Right cardiac atrium (tissue), 5 donors: Measurements from ENCODE around the gene SH3RF2. TPM values are rescaled to one million over a fixed set of nuclear protein-coding genes. Genes with fewer than 3 reads are reported as not detected.
A peak's percentile ranks its signal among the peaks of the same experiment; 100 is the strongest.

Experiments used
- ATAC-seq, 2 donors: fragments of 200-7000 bp; cut with Tn5 transposase; one replicate each; pipeline versions ENCODE4 v1.8.0 to v1.9.1; 2020; ENCODE audit warnings: moderate library complexity in 2 of 2, mild to moderate bottlenecking in 1 of 2
- DNase-seq, 3 donors: peaks; one replicate each; pipeline ENCODE4 v3.0.0-alpha.2; 2020
- H3K27ac ChIP-seq: one replicate; pipeline ENCODE4 v1.5.1; 2013; ENCODE audit warnings: mild to moderate bottlenecking, low read length, control low read depth, moderate library complexity
- H3K27me3 ChIP-seq: one replicate; pipeline ENCODE4 v1.6.1; 2013; ENCODE audit not compliant: control insufficient read depth, insufficient read depth
- H3K4me1 ChIP-seq: one replicate; pipeline ENCODE4 v1.6.1; 2013; ENCODE audit warnings: low read length; ENCODE audit not compliant: control insufficient read depth, insufficient read depth
- H3K4me3 ChIP-seq: one replicate; pipeline ENCODE4 v1.5.1; 2013; ENCODE audit warnings: low read length, control low read depth
- H3K9me3 ChIP-seq: one replicate; pipeline ENCODE4 v1.6.1; 2013; ENCODE audit warnings: low read length; ENCODE audit not compliant: control insufficient read depth
- WGBS: extraction: QIAGEN DNeasy Blood & Tissue Kit; methylation state at CpG from one replicate; pipeline ENCODE4 v1.1.7; 2013; 5-methylcytosine and 5-hydroxymethylcytosine counted together
- intact Hi-C, 4 donors: fragments of 100-400 bp; cut with DNase I; formaldehyde crosslinking; loops; one replicate each; pipeline versions ENCODE4 v1.11.0 to v1.14.0; 2022 to 2023
- polyA plus RNA-seq: library from polyadenylated mRNA; stranded (reverse); fragments of 200-250 nt; gene quantifications from one replicate; pipeline ENCODE4 v1.2.3, GENCODE V29; 2013
- total RNA-seq, 4 donors: library from RNA; stranded (reverse); fragmentation: NEBNext Ultra II Directional; extraction: Animal tissue kit (Norgen Biotek cat#: 25700); gene quantifications; one replicate each; pipeline ENCODE4 v1.2.1, GENCODE V29; 2021
- donor health status: healthy with polysubstance abuse.
- donor health status: DM: no; HTN: yes; CAD: no.
- donor health status: DM: no; HTN: no; CAD: no.
- donor health status: DM: no; HTN: yes; CAD: no; lungs with severe emphysema.
- donor health status: DM: yes; HTN: yes; CAD: no.

Gene SH3RF2
- total and polyA plus RNA-seq, 5 donors = 84.0 to 354 (median 151) TPM

GRCh38 chr5:146026307-146027010 is 90.1 kb downstream of the SH3RF2 start:
- no peaks in the 10 kb centered on the region for H3K9me3 ChIP-seq
- H3K27me3 ChIP-seq = no peaks in the 10 kb centered on the region
- no peak for ATAC-seq
- no peak overlapping the region for H3K4me3 ChIP-seq
- no peaks in the 10 kb centered on the region for H3K4me1 ChIP-seq
- 86% methylated on average over 8 of the region's 8 CpGs for WGBS
- intact Hi-C loops = no loop called here
- no peak for DNase-seq
- no peak overlapping the region for H3K27ac ChIP-seq

- H3K4me1 ChIP-seq = no peaks in the 10 kb centered on the region
- no peak overlapping the region for H3K27ac ChIP-seq
- intact Hi-C loops = no loop called here
- DNase-seq (no peak), ATAC-seq (peak in 1 of 2 donors; percentile 50)
- no peaks in the 10 kb centered on the region for H3K9me3 ChIP-seq
- no peaks in the 10 kb centered on the region for H3K27me3 ChIP-seq
- no peak overlapping the region for H3K4me3 ChIP-seq
- 88% methylated on average over 10 of the region's 10 CpGs for WGBS
Measured at GRCh38 chr5:146027751-146028150, 91.4 kb downstream of the SH3RF2 start.

DNA sequence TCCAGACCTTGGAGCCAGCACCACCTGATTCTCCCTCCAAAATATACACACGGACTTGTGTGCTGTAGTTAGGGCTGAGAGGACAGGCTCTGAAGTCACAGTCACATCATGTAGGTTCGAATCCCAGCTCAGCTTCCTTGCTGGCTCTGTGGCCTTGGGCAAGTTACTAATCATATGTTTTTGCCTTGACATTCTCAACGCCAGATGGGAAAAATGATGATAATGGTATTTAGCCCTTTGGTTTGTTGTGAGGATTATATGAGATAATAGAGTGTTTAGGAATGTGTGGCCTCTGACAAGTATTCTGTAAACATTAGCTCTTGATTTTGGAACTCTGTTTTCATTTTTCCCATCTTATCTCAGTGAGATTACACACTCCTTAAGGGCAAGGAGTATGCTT is 96.5 kb downstream of the SH3RF2 start:
- H3K27ac ChIP-seq = no peak overlapping the region
- intact Hi-C loops = no loop called here
- ATAC-seq (no peak), DNase-seq (no peak)
- no peak overlapping the region for H3K4me3 ChIP-seq
- H3K4me1 ChIP-seq = no peaks in the 10 kb centered on the region
- no peaks in the 10 kb centered on the region for H3K27me3 ChIP-seq
- WGBS = 67% methylated on average over 3 of the region's 3 CpGs
- H3K9me3 ChIP-seq = no peaks in the 10 kb centered on the region

- intact Hi-C loops = no loop called here
- no peak overlapping the region for H3K4me3 ChIP-seq
- no peaks in the 10 kb centered on the region for H3K27me3 ChIP-seq
- WGBS = 75% methylated on average over 2 of the region's 2 CpGs
- DNase-seq (no peak), ATAC-seq (no peak)
- no peaks in the 10 kb centered on the region for H3K9me3 ChIP-seq
- no peak overlapping the region for H3K27ac ChIP-seq
- H3K4me1 ChIP-seq = no peaks in the 10 kb centered on the region
Measured at GRCh38 chr5:146034127-146034526, 97.7 kb downstream of the SH3RF2 start.

DNA sequence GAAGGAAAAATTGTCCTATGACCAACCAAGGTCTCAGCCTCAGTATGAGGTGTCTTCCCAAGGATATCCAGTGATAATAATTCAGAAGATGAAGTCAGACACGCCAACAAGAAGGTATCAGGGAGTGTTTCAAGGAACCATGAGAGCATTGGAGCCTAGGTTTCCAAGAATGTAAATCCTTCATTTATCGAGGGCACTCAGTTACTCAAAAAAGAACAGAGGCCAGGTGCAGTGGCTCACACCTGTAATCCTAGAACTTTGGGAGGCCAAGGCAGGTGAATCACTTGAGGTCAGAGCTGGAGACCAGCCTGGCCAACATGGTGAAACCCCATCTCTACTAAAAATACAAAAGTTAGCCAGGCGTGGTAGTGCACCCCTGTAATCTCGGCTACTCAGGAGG is 98.2 kb downstream of the SH3RF2 start:
- intact Hi-C loops = no loop called here
- Histone ChIP-seq H3K9me3 (no peaks in the 10 kb centered on the region), H3K27me3 (no peaks in the 10 kb centered on the region), H3K4me3 (no peak overlapping the region), H3K4me1 (no peaks in the 10 kb centered on the region), H3K27ac (no peak overlapping the region)
- DNase-seq (no peak), ATAC-seq (no peak)
- 68% methylated on average over 4 of the region's 4 CpGs for WGBS

- WGBS = 90% methylated on average over 3 of the region's 3 CpGs
- H3K27ac ChIP-seq = no peak overlapping the region
- intact Hi-C loops = no loop called here
- H3K27me3 ChIP-seq = no peaks in the 10 kb centered on the region
- no peak overlapping the region for H3K4me3 ChIP-seq
- no peak for ATAC-seq
- peaks cover 1% of the 10 kb centered on the region for H3K4me1 ChIP-seq
- H3K9me3 ChIP-seq = no peaks in the 10 kb centered on the region
- no peak for DNase-seq
Measured at GRCh38 chr5:146039420-146039819, 103.0 kb downstream of the SH3RF2 start.

DNA sequence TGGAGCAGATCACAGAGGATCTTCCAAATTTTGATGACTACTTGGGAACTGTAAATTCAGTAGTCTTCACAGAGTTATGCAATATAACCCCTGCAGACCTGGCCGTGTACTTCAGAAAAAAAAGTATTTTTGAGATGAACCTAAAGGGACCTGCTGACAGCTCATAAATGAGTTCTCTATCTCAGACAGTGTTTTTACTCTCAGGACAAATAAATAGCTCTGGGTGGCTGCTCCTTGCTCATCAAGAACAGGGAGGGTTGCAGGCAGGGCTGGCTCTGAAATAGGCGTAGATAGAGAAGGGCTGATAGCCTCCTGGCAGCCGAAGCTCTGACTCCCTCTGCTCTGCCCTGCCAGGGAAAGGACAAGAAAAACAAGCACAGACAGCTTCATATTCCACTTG is 104.1 kb downstream of the SH3RF2 start:
- peak overlapping the region; percentile 63 for H3K27ac ChIP-seq
- intact Hi-C loops = loop anchor here in 2 of 4 donors (10.0 kb wide), 1 partner anchor 206 kb away; the partner anchor contains the start of gene PRELID2 (in 2 of the 2)
- WGBS = 34% methylated on average over 3 of the region's 3 CpGs

GRCh38 chr5:146041180-146041789 is 104.9 kb downstream of the SH3RF2 start:
- 86% methylated on average over 10 of the region's 10 CpGs for WGBS
- intact Hi-C loops = loop anchor here in 2 of 4 donors (10.0 kb wide), 1 partner anchor 206 kb away; the partner anchor contains the start of gene PRELID2 (in 2 of the 2)
- Histone ChIP-seq H3K9me3 (no peaks in the 10 kb centered on the region), H3K4me3 (no peak overlapping the region), H3K27me3 (no peaks in the 10 kb centered on the region), H3K27ac (no peak overlapping the region), H3K4me1 (peaks cover 1% of the 10 kb centered on the region)
- ATAC-seq (peak; percentile 27 to 34), DNase-seq (no peak)

More for the DNA sequence above, 104.1 kb downstream of the SH3RF2 start:
- DNase-seq (peak in 1 of 3 donors; percentile 63), ATAC-seq (peak; percentile 79 to 88)
- H3K4me1 ChIP-seq = peaks cover 1% of the 10 kb centered on the region
- H3K4me3 ChIP-seq = no peak overlapping the region
- no peaks in the 10 kb centered on the region for H3K9me3 ChIP-seq
- no peaks in the 10 kb centered on the region for H3K27me3 ChIP-seq

DNA sequence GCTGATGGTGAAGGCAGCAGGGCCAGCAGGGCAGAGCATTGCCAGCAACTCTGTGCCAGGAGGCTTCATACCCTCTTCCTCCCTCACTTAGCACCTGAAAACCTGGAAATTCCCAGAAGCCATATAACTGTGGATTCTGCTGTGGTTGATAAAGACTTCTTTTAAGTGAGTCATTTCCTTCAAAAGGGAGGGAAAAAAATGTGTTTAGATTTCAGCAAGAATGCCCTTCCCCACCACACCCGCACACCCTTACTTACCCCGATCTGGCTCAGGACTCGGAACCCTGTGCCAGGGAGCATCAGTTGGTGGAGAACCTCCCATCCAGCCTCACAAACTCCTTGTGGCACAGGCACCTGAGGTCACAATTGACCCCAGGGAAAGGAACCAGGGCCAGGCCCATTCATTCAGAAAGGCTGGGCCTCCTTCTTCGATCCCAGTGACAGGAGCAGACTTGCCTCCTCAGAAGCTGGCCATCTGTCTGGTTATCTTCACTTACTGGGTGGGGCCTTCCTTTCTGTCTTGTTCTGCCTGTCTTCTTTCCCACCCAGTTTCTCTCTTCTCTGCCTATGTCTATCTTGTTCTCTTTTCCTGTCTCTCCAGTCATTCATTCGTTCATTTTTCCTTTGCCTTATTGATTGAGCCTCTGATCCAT is 106.4 kb downstream of the SH3RF2 start:
- no peaks in the 10 kb centered on the region for H3K27me3 ChIP-seq
- WGBS = 62% methylated on average over 5 of the region's 5 CpGs
- intact Hi-C loops = loop anchor here in 2 of 4 donors (10.0 kb wide), 1 partner anchor 208 kb away; the partner anchor contains the start of gene PRELID2 (in 2 of the 2)
- no peak overlapping the region for H3K27ac ChIP-seq
- H3K9me3 ChIP-seq = no peaks in the 10 kb centered on the region
- H3K4me3 ChIP-seq = no peak overlapping the region
- DNase-seq = no peak
- H3K4me1 ChIP-seq = peaks cover 1% of the 10 kb centered on the region
- peak; percentile 9 to 50 for ATAC-seq

DNA sequence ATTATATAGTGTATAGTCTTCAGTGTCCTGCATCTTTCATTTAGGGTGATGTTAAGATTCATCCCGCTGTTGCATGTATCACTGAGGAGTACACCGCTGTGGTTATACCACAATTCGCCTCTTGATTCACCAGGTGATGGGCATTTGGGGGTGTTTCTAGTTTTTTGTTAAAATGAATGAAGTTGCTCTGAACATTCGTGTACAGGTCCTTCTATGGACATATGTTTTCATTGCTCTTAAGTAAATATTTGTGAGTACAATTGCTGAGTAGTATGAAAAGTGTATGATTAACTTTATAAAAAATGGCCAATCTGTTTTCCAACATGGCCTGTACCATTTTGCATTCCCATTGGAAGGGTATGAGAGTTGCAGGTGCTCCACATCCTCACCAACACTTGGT is 107.3 kb downstream of the SH3RF2 start:
- Histone ChIP-seq H3K9me3 (no peaks in the 10 kb centered on the region), H3K4me1 (peaks cover 1% of the 10 kb centered on the region), H3K27me3 (no peaks in the 10 kb centered on the region), H3K4me3 (no peak overlapping the region), H3K27ac (no peak overlapping the region)
- no peak for DNase-seq
- intact Hi-C loops = loop anchor here in 2 of 4 donors (10.0 kb wide), 1 partner anchor 209 kb away; the partner anchor contains the start of gene PRELID2 (in 2 of the 2)
- no peak for ATAC-seq
- 95% methylated on average over 4 of the region's 4 CpGs for WGBS

DNA sequence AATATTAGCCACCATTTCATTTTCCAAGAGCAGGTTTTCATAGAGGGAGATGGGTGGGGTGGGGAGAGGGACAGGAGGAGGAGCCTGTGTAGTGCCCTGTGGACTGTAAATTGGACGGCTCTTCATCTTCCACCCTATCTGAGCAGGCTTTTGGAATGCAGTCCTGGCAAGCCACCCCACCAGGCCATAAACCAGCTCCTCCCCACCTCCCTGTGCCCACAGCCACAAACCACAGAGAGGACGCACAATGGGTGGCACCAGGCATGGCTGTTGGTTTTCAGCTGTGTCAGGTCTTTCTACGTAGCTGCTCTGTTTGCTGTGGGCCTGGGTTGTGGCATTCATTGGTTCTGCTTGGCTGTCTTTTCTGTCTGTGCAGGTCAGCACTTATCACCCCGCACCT is 111.0 kb downstream of the SH3RF2 start:
- Histone ChIP-seq H3K9me3 (no peaks in the 10 kb centered on the region), H3K27ac (no peak overlapping the region), H3K4me3 (no peak overlapping the region), H3K27me3 (no peaks in the 10 kb centered on the region), H3K4me1 (no peaks in the 10 kb centered on the region)
- intact Hi-C loops = loop anchor here in 2 of 4 donors (5.0 to 10.0 kb wide), 2 partner anchors 213 to 1840 kb away; partner anchors contain the start of gene PRELID2 (in 2 of the 2)
- 68% methylated on average over 4 of the region's 4 CpGs for WGBS
- ATAC-seq (peak; percentile 40 to 79), DNase-seq (peak in 1 of 3 donors; percentile 57)
